ENCODE results near the gene NR1H3.
A peak's percentile ranks its signal among the peaks of the same experiment; 100 is the strongest.
"Not testable (repeated sequence)": the region's sequence is repeated elsewhere in the genome, so short reads cannot be mapped to it uniquely, and the experiment has no call there.

The NR1H3 gene

DNA sequence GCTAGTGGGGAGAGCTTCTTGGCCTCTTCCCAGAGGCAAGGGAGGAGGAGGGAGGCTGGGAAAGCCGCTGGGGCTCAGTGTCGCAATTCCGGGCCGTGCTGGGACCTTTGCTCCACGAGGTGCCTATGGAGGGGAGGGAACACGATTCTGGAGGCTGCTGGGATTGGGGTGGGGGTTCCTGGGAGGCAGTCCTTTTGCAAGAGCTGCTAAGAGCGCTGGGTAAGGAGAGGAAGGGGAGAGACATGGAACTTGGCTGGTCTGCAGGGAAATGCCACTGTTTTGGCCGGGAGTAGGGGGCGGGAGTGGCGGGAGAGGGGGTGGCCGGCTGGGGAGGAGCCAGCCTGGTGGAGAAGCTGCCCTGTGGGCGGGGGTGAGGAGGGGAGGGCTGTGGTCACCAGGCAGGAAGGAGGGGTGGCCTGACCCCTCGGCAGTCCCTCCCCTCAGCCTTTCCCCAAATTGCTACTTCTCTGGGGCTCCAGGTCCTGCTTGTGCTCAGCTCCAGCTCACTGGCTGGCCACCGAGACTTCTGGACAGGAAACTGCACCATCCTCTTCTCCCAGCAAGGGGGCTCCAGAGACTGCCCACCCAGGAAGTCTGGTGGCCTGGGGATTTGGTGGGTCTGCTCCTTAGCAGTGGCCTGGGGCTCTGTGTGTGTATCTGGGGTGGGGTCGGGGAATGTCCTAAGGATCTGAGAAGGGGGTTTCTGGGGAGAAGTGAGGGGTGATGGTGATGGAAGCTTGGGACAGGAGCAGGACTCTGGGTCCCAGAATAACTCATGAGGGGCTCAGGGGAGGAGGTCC lies at the start of gene NR1H3:
TSS of gene NR1H3 (plus strand) at position 480 of the 800 bp plus-strand sequence. CDS start 1,221 bp downstream, outside the sequence.
- H3K9ac ChIP-seq (ENCODE audit: low read length) = peak within 1 kb of the TSS; percentile 89
- H3K4me1 ChIP-seq (ENCODE audit: control insufficient read depth, insufficient read depth, low read length) = peaks cover 63% of the 10 kb centered on the region
- peaks cover 9% of the 10 kb centered on the region for H3K36me3 ChIP-seq (ENCODE audit: control insufficient read depth, insufficient read depth, low read length, severe bottlenecking)
- DNase-seq (ENCODE audit: low read depth) = peak; percentile 82
- H3K4me3 ChIP-seq (ENCODE audit: low read length) = peak within 1 kb of the TSS; percentile 82
- H3K27me3 ChIP-seq (replicated peaks; ENCODE audit: control insufficient read depth, insufficient read depth, low read length) = no peaks in the 10 kb centered on the region
- no peaks in the 10 kb centered on the region for H3K9me3 ChIP-seq (ENCODE audit: control insufficient read depth, low read length)

- not testable (repeated sequence) for H3K36me3 ChIP-seq (ENCODE audit: control insufficient read depth, insufficient read depth, low read length, severe bottlenecking); H3K9ac ChIP-seq (ENCODE audit: low read length); H3K9me3 ChIP-seq (ENCODE audit: control insufficient read depth, low read length); H3K4me3 ChIP-seq (ENCODE audit: low read length); DNase-seq (ENCODE audit: low read depth); H3K27me3 ChIP-seq (replicated peaks; ENCODE audit: control insufficient read depth, insufficient read depth, low read length); H3K4me1 ChIP-seq (ENCODE audit: control insufficient read depth, insufficient read depth, low read length)
Observed at GRCh38 chr11:47208008-47208552, 49.7 kb upstream of the NR1H3 start.

GRCh38 chr11:47208628-47209027 lies 49.2 kb upstream of the NR1H3 start:
- DNase-seq (ENCODE audit: low read depth) = no peak
- Histone ChIP-seq H3K36me3 (ENCODE audit: control insufficient read depth, insufficient read depth, low read length, severe bottlenecking) (no peaks in the 10 kb centered on the region), H3K27me3 (replicated peaks; ENCODE audit: control insufficient read depth, insufficient read depth, low read length) (no peaks in the 10 kb centered on the region), H3K4me1 (ENCODE audit: control insufficient read depth, insufficient read depth, low read length) (peaks cover 10% of the 10 kb centered on the region), H3K4me3 (ENCODE audit: low read length) (no peak overlapping the region), H3K9ac (ENCODE audit: low read length) (no peak overlapping the region), H3K9me3 (ENCODE audit: control insufficient read depth, low read length) (peaks cover 2% of the 10 kb centered on the region)

DNA sequence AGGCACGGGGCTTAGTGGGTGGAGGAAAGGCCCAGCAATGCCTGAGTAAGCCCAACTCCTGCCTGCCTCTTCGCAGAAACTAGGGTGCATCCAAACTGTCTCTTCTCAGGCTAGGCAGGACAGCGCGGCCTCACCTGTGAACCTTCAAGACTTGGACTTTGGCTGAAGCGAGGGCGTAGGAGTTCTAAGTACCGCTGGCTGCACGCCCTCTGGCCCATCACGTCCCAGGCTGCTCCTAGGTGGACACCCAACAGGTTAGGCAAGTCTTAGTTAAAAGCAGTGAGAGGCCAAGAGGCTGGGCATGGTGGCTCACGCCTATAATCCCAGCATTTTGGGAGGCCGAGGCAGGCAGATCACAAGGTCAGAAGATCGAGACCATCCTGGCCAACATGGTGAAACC lies 44.9 kb upstream of the NR1H3 start:
- Histone ChIP-seq H3K36me3 (ENCODE audit: control insufficient read depth, insufficient read depth, low read length, severe bottlenecking) (no peaks in the 10 kb centered on the region), H3K4me3 (ENCODE audit: low read length) (no peak overlapping the region), H3K27me3 (replicated peaks; ENCODE audit: control insufficient read depth, insufficient read depth, low read length) (no peaks in the 10 kb centered on the region), H3K9me3 (ENCODE audit: control insufficient read depth, low read length) (peaks cover 2% of the 10 kb centered on the region), H3K9ac (ENCODE audit: low read length) (no peak overlapping the region), H3K4me1 (ENCODE audit: control insufficient read depth, insufficient read depth, low read length) (peaks cover 23% of the 10 kb centered on the region)
- no peak for DNase-seq (ENCODE audit: low read depth)

GRCh38 chr11:47213950-47214565 lies 43.7 kb upstream of the NR1H3 start:
- Histone ChIP-seq H3K36me3 (ENCODE audit: control insufficient read depth, insufficient read depth, low read length, severe bottlenecking) (no peaks in the 10 kb centered on the region), H3K4me1 (ENCODE audit: control insufficient read depth, insufficient read depth, low read length) (peaks cover 25% of the 10 kb centered on the region), H3K4me3 (ENCODE audit: low read length) (peak overlapping the region; percentile 89), H3K9me3 (ENCODE audit: control insufficient read depth, low read length) (peaks cover 2% of the 10 kb centered on the region), H3K27me3 (replicated peaks; ENCODE audit: control insufficient read depth, insufficient read depth, low read length) (no peaks in the 10 kb centered on the region), H3K9ac (ENCODE audit: low read length) (peak overlapping the region; percentile 87)
- peak; percentile 88 for DNase-seq (ENCODE audit: low read depth)

DNA sequence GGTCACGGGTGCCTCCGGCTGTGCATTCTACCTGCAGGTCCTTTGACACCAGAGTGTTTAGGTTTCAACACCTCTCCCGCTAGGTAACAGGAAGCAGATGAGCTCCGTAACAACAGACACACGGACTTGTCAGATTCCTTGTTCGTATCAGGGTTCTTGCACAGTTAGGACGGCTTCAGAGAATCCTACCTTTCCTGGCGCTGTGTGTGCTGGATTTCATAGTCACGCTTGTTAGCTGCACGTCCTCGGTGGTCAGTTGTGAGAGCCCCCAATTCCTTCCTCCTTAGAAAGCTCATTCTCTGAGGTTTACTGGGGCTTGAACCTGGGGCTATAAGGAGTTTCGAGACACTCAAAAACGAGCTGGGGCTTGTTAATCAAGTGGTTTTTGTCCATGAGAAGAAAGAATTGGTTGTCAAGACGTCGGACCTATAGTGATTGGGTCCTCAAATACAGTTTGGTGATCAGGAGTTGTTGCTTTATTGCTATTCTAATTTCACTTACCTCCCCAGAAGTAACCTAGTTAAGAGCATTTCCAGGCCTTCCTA lies 42.4 kb upstream of the NR1H3 start:
- peaks cover 31% of the 10 kb centered on the region for H3K4me1 ChIP-seq (ENCODE audit: control insufficient read depth, insufficient read depth, low read length)
- H3K36me3 ChIP-seq (ENCODE audit: control insufficient read depth, insufficient read depth, low read length, severe bottlenecking) = peaks cover 5% of the 10 kb centered on the region
- H3K27me3 ChIP-seq (replicated peaks; ENCODE audit: control insufficient read depth, insufficient read depth, low read length) = no peaks in the 10 kb centered on the region
- peak overlapping the region; percentile 89 for H3K4me3 ChIP-seq (ENCODE audit: low read length)
- DNase-seq (ENCODE audit: low read depth) = no peak
- H3K9me3 ChIP-seq (ENCODE audit: control insufficient read depth, low read length) = no peaks in the 10 kb centered on the region
- H3K9ac ChIP-seq (ENCODE audit: low read length) = peak overlapping the region; percentile 94

GRCh38 chr11:47216121-47216798 lies 41.5 kb upstream of the NR1H3 start:
- H3K36me3 ChIP-seq (ENCODE audit: control insufficient read depth, insufficient read depth, low read length, severe bottlenecking) = peaks cover 5% of the 10 kb centered on the region
- no peaks in the 10 kb centered on the region for H3K9me3 ChIP-seq (ENCODE audit: control insufficient read depth, low read length)
- peak overlapping the region; percentile 94 for H3K9ac ChIP-seq (ENCODE audit: low read length)
- peak; percentile 91 for DNase-seq (ENCODE audit: low read depth)
- H3K4me3 ChIP-seq (ENCODE audit: low read length) = peak overlapping the region; percentile 89
- no peaks in the 10 kb centered on the region for H3K27me3 ChIP-seq (replicated peaks; ENCODE audit: control insufficient read depth, insufficient read depth, low read length)
- peaks cover 36% of the 10 kb centered on the region for H3K4me1 ChIP-seq (ENCODE audit: control insufficient read depth, insufficient read depth, low read length)

GRCh38 chr11:47220401-47220821 lies 37.4 kb upstream of the NR1H3 start:
- Histone ChIP-seq H3K4me3 (ENCODE audit: low read length) (no peak overlapping the region), H3K36me3 (ENCODE audit: control insufficient read depth, insufficient read depth, low read length, severe bottlenecking) (peaks cover 13% of the 10 kb centered on the region)

GRCh38 chr11:47222696-47223095 lies 35.1 kb upstream of the NR1H3 start:
- Histone ChIP-seq H3K4me1 (ENCODE audit: control insufficient read depth, insufficient read depth, low read length) (peaks cover 14% of the 10 kb centered on the region), H3K27me3 (replicated peaks; ENCODE audit: control insufficient read depth, insufficient read depth, low read length) (no peaks in the 10 kb centered on the region), H3K36me3 (ENCODE audit: control insufficient read depth, insufficient read depth, low read length, severe bottlenecking) (peaks cover 16% of the 10 kb centered on the region), H3K9me3 (ENCODE audit: control insufficient read depth, low read length) (no peaks in the 10 kb centered on the region), H3K9ac (ENCODE audit: low read length) (peak overlapping the region; percentile 21), H3K4me3 (ENCODE audit: low read length) (no peak overlapping the region)
- DNase-seq (ENCODE audit: low read depth) = peak; percentile 42

More at GRCh38 chr11:47220401-47220821, 37.4 kb upstream of the NR1H3 start:
- Histone ChIP-seq H3K4me1 (ENCODE audit: control insufficient read depth, insufficient read depth, low read length) (peaks cover 30% of the 10 kb centered on the region), H3K9ac (ENCODE audit: low read length) (no peak overlapping the region), H3K27me3 (replicated peaks; ENCODE audit: control insufficient read depth, insufficient read depth, low read length) (no peaks in the 10 kb centered on the region), H3K9me3 (ENCODE audit: control insufficient read depth, low read length) (no peaks in the 10 kb centered on the region)
- DNase-seq (ENCODE audit: low read depth) = peak; percentile 67

DNA sequence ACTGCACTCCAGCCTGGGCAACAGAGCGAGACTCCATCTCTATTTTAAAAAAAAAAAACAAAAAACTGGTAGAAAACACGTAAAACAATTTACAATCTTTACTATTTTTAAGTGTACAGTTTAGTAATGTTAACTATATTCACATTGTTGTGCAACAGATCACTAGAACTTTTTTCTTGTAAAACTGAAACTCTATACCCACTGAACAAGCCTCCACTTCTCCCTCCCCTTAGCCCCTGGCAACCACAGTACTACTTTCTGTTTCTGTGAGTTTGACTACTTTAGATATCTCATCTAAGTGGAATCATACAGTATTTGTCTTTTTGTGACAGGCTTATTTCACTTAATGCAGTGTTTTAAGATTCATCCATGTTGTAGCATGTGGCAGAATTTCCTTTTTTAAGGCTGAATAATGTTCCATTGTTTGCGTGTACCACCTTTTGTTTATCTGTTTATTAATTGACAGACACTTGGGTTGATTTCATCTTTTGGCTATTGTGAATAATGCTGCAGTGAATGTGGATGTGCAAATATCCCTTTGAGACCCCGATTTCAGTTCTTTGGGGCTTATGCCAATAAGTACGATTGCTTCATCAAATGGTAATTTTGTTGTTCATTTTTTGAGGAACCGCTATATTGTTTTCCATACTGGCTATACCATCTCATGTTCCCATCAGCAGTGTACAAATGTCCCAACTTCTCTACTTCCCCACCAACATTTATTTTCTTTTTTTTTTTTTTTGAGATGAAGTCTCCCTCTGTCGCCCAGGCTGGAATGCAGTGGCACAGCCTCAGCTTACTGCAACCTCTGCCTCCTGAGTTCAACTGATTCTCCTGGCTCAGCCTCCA lies 32.0 kb upstream of the NR1H3 start:
- peak; percentile 86 for DNase-seq (ENCODE audit: low read depth)
- H3K36me3 ChIP-seq (ENCODE audit: control insufficient read depth, insufficient read depth, low read length, severe bottlenecking) = peaks cover 33% of the 10 kb centered on the region
- H3K4me1 ChIP-seq (ENCODE audit: control insufficient read depth, insufficient read depth, low read length) = peaks cover 2% of the 10 kb centered on the region
- no peaks in the 10 kb centered on the region for H3K9me3 ChIP-seq (ENCODE audit: control insufficient read depth, low read length)
- no peaks in the 10 kb centered on the region for H3K27me3 ChIP-seq (replicated peaks; ENCODE audit: control insufficient read depth, insufficient read depth, low read length)
- no peak overlapping the region for H3K4me3 ChIP-seq (ENCODE audit: low read length)
- H3K9ac ChIP-seq (ENCODE audit: low read length) = no peak overlapping the region
